ENCODE results near the gene ARPP21.

ARPP21 gene

GRCh38 chr3:35639254-35640186, at the start of gene ARPP21:
Gene ARPP21 (plus strand): TSS chr3:35639525. CDS start chr3:35681752, 42,227 bp downstream.
- Histone ChIP-seq H3K27me3 (ENCODE audit: insufficient read depth, low read length, poor library complexity, severe bottlenecking) (no peaks in the 10 kb centered on the region), H2AFZ (ENCODE audit: low read length) (peak within 1 kb of the TSS; percentile 93)

GRCh38 chr3:35592589-35593295, 46.6 kb upstream of the ARPP21 start:
- Histone ChIP-seq H3K79me2 (ENCODE audit: insufficient read depth, low read length) (no peaks in the 10 kb centered on the region), H3K9me2 (replicated peaks; ENCODE audit: low read depth, low read length) (no peaks in the 10 kb centered on the region), H3K4me3 (ENCODE audit: low read length, poor library complexity, severe bottlenecking) (no peak overlapping the region), H4K20me1 (ENCODE audit: insufficient read depth, low read length, poor library complexity, severe bottlenecking) (no peaks in the 10 kb centered on the region), H2AFZ (ENCODE audit: low read length) (no peak overlapping the region), H3K27me3 (ENCODE audit: insufficient read depth, low read length, poor library complexity, severe bottlenecking) (no peaks in the 10 kb centered on the region), H3K9ac (ENCODE audit: low read depth, low read length, poor library complexity, severe bottlenecking) (no peak overlapping the region), H3K4me1 (ENCODE audit: insufficient read depth, low read length, poor library complexity, severe bottlenecking) (peaks cover 14% of the 10 kb centered on the region), H3K36me3 (ENCODE audit: insufficient read depth, low read length) (no peaks in the 10 kb centered on the region), H3K4me2 (ENCODE audit: low read depth, low read length, poor library complexity, severe bottlenecking) (no peak overlapping the region), H3K9me3 (ENCODE audit: insufficient read depth, low read depth, low read length) (peaks cover 2% of the 10 kb centered on the region; the same call in 1 of the 2 replicates), H3F3A (ENCODE audit: low read depth) (no peaks in the 10 kb centered on the region)
- TF ChIP-seq EZH2phosphoT487 (IDR thresholded peaks at IDR 0.05; ENCODE audit: borderline replicate concordance), result no peak
- TF ChIP-seq, protein P1, sequence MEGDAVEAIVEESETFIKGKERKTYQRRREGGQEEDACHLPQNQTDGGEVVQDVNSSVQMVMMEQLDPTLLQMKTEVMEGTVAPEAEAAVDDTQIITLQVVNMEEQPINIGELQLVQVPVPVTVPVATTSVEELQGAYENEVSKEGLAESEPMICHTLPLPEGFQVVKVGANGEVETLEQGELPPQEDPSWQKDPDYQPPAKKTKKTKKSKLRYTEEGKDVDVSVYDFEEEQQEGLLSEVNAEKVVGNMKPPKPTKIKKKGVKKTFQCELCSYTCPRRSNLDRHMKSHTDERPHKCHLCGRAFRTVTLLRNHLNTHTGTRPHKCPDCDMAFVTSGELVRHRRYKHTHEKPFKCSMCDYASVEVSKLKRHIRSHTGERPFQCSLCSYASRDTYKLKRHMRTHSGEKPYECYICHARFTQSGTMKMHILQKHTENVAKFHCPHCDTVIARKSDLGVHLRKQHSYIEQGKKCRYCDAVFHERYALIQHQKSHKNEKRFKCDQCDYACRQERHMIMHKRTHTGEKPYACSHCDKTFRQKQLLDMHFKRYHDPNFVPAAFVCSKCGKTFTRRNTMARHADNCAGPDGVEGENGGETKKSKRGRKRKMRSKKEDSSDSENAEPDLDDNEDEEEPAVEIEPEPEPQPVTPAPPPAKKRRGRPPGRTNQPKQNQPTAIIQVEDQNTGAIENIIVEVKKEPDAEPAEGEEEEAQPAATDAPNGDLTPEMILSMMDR (conservative IDR thresholded peaks at IDR 0.05; ENCODE audit: low read length), result no peak

More at GRCh38 chr3:35639254-35640186, at the start of gene ARPP21:
- H3K4me3 ChIP-seq (ENCODE audit: low read length, poor library complexity, severe bottlenecking), result peak within 1 kb of the TSS; percentile 77
- no peaks in the 10 kb centered on the region for H3K36me3 ChIP-seq (ENCODE audit: insufficient read depth, low read length)
- no peaks in the 10 kb centered on the region; the same call in 1 of the 2 replicates for H3F3A ChIP-seq (ENCODE audit: low read depth)
- peaks cover 24% of the 10 kb centered on the region for H3K4me1 ChIP-seq (ENCODE audit: insufficient read depth, low read length, poor library complexity, severe bottlenecking)
- no peaks in the 10 kb centered on the region for H4K20me1 ChIP-seq (ENCODE audit: insufficient read depth, low read length, poor library complexity, severe bottlenecking)
- no peaks in the 10 kb centered on the region for H3K9me3 ChIP-seq (ENCODE audit: insufficient read depth, low read depth, low read length)
- no peaks in the 10 kb centered on the region for H3K9me2 ChIP-seq (replicated peaks; ENCODE audit: low read depth, low read length)
- H3K4me2 ChIP-seq (ENCODE audit: low read depth, low read length, poor library complexity, severe bottlenecking), result peak within 1 kb of the TSS; percentile 71
- TF ChIP-seq, protein P1 (conservative IDR thresholded peaks at IDR 0.05; ENCODE audit: low read length), result no peak
- TF ChIP-seq EZH2phosphoT487 (IDR thresholded peaks at IDR 0.05; ENCODE audit: borderline replicate concordance), result no peak
- peaks cover 27% of the 10 kb centered on the region; the same call in 1 of the 2 replicates for H3K79me2 ChIP-seq (ENCODE audit: insufficient read depth, low read length)
- H3K9ac ChIP-seq (ENCODE audit: low read depth, low read length, poor library complexity, severe bottlenecking), result peak within 1 kb of the TSS; percentile 76

DNA sequence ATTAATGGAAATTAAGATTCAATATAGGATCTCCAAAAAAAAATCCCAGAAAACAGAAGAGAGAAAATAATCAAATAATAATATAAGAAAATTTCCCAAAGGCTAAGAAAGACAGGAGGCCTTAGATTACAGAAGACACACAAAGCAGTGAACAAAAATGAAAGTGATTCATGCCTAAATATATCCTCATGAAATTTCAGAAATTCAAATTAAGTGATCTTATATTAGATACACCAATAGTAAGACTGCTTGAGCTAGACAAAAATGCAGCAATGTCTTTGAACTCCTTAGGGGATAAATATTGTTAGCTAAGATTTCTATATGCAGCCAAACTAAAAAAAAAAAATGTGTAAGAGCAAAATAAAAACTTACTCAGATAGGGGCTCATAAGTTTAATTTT, 44.6 kb upstream of the ARPP21 start:
- Histone ChIP-seq H3K4me2 (ENCODE audit: low read depth, low read length, poor library complexity, severe bottlenecking) (no peak overlapping the region), H3K36me3 (ENCODE audit: insufficient read depth, low read length) (no peaks in the 10 kb centered on the region), H3F3A (ENCODE audit: low read depth) (no peaks in the 10 kb centered on the region), H2AFZ (ENCODE audit: low read length) (no peak overlapping the region; the same call in 1 of the 2 replicates), H4K20me1 (ENCODE audit: insufficient read depth, low read length, poor library complexity, severe bottlenecking) (no peaks in the 10 kb centered on the region), H3K4me3 (ENCODE audit: low read length, poor library complexity, severe bottlenecking) (no peak overlapping the region), H3K9me2 (replicated peaks; ENCODE audit: low read depth, low read length) (no peaks in the 10 kb centered on the region), H3K9ac (ENCODE audit: low read depth, low read length, poor library complexity, severe bottlenecking) (no peak overlapping the region), H3K79me2 (ENCODE audit: insufficient read depth, low read length) (no peaks in the 10 kb centered on the region), H3K27me3 (ENCODE audit: insufficient read depth, low read length, poor library complexity, severe bottlenecking) (no peaks in the 10 kb centered on the region), H3K4me1 (ENCODE audit: insufficient read depth, low read length, poor library complexity, severe bottlenecking) (peaks cover 17% of the 10 kb centered on the region), H3K9me3 (ENCODE audit: insufficient read depth, low read depth, low read length) (peaks cover 2% of the 10 kb centered on the region; the same call in 1 of the 2 replicates)
- no peak for TF ChIP-seq EZH2phosphoT487 (IDR thresholded peaks at IDR 0.05; ENCODE audit: borderline replicate concordance)
- TF ChIP-seq, protein P1 (conservative IDR thresholded peaks at IDR 0.05; ENCODE audit: low read length), result no peak

Data from Loucy (cell line).